Activated CD8-positive, alpha-beta memory T cell treated with anti-CD3 and anti-CD28 coated beads, Interleukin-2, amount 50 U/mL, for 4 hours (primary cell): ENCODE results near the gene SPATA9.

ENCODE experiments used
- DNase-seq: peaks from one replicate; pipeline ENCODE4 v3.0.0-alpha.2; 2020

The SPATA9 gene

DNA sequence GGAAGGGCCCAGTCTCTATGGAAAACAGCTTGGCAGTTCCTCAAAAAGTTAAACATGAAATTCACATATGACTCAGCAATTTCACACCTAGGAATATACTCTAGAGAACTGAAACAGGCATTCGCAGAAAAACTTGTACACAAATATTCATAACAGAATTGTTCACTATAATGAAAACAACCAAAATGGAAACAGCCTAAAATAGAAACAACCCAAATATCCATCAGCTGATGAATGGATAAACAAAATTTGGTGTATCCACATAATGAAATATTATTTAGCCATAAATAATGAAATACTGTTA is 67.7 kb downstream of the SPATA9 start:
- DNase-seq: no peak

DNA sequence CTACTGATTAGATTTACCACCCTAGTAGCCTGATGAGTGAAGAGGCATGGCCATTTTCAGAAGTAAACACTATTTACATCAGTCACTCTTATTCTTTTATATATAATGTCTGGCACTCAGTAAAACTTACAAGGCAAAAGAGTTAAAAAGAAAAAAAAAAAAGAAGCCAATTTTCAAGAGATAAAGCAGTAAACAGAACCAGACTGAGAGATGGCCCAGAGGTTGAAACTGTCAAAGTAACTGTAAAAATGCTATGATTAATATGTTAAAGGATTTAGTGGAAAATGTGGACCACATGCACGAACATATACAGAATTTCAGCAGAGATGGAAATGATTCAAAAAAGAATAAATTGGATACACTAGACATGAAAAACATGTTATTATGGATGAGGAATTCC is 69.3 kb downstream of the SPATA9 start:
- no peak for DNase-seq

DNA sequence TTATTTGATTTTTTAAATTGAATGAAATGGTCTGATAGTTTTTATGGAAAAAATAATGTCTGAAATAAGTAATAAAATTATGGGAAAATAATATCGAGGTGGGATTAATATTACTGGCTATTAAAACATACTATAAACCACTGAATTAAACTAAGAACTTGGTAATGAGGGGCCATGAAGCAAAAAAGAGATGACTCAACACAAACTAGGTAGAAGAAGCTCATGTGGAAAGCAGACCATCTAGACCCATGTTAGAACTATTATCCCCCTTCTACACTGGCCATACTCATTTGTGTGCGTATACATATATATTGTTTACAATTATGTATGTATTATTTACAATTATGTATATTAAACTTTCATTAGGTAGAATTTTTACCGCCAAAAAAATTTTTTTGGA is 71.4 kb downstream of the SPATA9 start:
- no peak for DNase-seq

DNA sequence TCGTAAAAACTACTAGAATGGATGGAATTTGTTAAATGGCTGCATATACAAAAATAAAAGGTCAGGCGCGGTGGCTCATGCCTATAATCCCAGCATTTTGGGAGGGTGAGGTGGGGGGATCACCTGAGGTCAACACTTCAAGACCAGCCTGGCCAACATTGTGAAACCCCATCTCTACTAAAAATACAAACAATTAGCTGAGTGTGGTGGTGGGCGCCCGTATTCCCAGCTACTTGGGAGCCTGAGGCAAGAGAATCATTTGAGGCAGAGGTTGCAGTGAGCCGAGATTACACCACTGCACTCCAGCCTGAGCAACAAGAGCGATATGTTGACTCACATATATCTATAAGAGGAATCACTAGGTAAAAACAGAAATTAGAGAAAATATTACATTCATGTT is 72.2 kb downstream of the SPATA9 start:
- DNase-seq: no peak

DNA sequence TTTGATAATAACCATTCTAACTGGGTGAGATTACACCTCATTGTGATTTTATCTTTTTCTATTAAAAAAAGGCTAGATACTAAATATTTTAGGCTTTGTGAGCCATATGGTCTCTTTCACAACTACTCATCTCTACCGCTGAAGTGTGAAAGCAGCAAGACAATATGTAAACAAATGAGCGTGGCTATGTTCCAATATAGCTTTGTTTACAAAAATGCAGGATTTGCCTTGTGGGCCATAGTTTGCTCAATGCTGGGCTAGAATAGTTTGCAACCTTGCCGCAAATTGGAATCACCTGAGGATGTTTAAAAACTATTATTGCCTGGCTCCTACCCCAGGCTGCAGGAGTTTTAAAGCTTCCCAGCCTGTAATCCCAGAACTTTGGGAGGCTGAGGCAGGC is 73.1 kb downstream of the SPATA9 start:
- DNase-seq: no peak
